HG03354 (cell line): Measurements from ENCODE around the gene TPP2.

Experiments
- ATAC-seq: cut with Tn5 transposase; IDR thresholded peaks from one replicate; pipeline ENCODE4 v1.9.1; 2021; ENCODE audit warnings: mild to moderate bottlenecking; ENCODE audit not compliant: unreplicated experiment, poor library complexity, severe bottlenecking

Gene TPP2

GRCh38 chr13:102648046-102648445 lies 51.3 kb downstream of the TPP2 start:
- ATAC-seq = no peak

- no peak for ATAC-seq
These were observed 53.7 kb downstream of the TPP2 start for GRCh38 chr13:102650444-102650843.

GRCh38 chr13:102651392-102651791 lies 54.6 kb downstream of the TPP2 start:
- no peak for ATAC-seq

DNA sequence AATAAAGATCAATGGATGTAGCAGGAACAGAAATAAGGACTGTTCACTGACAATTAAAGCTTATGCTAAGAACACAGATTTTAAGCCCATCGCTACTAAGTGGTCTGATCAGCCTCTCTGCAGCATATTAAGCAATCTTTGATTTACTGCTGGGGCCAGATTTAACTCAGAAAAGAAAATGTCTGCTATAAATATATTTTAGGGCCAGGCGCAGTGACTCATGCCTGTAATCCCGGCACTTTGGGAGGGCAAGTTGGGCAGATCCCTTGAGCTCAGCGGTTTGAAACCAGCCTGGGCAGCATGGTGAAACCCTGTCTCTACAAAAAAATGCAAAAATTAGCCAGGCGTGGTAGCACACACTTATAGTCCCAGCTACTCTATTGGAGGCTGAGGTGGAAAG lies 55.1 kb downstream of the TPP2 start:
- no peak for ATAC-seq

- no peak for ATAC-seq
These were observed 58.0 kb downstream of the TPP2 start for GRCh38 chr13:102654756-102655155.

- no peak for ATAC-seq
These were observed 60.8 kb downstream of the TPP2 start for GRCh38 chr13:102657630-102658029.

DNA sequence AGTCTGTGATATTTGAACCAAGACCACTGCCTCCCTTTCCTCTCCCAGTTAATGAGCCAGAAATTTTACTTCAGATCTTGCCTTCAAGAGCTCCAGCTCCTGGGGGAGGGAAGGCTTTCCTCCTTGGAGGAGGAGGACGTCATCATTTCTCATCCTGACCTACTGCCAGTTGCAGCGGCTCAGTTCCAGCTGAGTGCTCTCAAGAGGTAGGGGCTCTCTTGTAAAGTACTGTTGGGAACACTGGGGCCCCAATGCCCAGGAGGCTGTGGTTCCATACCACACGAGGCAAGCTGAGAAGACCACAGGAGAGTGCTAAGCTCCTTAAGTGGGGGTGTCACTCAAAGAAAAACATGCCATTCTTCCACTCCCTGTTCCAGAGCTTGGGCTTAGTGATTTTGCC lies 61.9 kb downstream of the TPP2 start:
- no peak for ATAC-seq

- ATAC-seq = no peak
These were observed 62.5 kb downstream of the TPP2 start for GRCh38 chr13:102659168-102659713.

DNA sequence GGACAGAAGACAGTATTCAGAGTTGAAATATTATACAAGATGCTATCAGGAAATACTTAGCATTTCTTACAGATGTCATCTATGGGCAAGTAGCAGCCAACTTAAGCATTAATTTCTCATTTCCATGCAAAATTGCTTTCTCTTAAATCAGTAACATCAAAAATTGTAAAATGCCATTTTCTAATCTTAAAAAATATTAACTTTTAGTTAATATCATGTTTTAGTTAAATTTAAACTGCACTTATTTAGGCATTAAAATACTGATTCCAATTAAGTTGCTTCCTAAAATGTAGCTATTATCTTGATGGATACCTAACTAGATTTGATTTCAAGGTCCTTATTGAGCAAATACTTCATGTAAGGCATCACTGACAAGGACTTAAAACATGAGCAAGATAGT lies 70.2 kb downstream of the TPP2 start:
- no peak for ATAC-seq

GRCh38 chr13:102667911-102668310 lies 71.1 kb downstream of the TPP2 start:
- ATAC-seq = no peak

DNA sequence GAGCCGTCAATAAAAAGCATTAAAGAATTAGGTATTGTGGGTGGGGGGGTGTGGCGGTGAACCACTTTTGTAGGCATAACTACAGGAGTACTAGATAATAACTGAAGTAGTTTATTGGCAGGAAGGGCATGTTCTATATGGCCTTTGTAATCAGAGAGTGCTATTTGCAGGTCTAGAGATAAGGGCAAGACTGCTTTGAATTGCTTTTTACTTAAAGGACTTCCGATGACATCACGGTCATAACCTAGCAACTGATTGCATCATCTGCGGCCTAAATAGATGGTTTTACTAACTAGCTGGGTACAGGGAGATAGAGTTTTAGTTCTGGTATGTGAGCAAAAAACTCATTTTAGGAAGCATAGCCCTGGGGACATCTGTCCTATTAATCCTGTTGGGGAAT lies 73.3 kb downstream of the TPP2 start:
- no peak for ATAC-seq

GRCh38 chr13:102675115-102675514 lies 78.3 kb downstream of the TPP2 start:
- ATAC-seq = no peak

DNA sequence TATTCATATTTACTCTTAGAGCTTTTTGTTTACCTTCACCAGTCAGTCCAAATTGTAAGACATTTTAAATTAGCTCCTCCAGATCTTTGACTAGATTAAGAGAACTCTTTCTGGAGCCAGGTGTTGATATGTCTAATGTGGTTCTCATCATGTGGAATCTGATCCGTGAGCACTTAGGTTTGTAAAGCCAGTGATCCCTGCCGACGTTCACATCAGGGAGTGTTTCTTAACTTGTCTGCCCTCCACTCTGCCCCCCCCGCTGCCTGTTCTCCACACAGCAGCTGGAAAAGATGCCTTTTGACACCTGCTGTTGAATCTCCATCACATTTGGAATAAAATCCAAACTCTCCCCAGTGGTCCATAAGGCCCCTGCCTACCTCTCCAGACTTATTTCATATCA lies 80.3 kb downstream of the TPP2 start:
- ATAC-seq = no peak

GRCh38 chr13:102678339-102679107 lies 81.7 kb downstream of the TPP2 start:
- no peak for ATAC-seq

DNA sequence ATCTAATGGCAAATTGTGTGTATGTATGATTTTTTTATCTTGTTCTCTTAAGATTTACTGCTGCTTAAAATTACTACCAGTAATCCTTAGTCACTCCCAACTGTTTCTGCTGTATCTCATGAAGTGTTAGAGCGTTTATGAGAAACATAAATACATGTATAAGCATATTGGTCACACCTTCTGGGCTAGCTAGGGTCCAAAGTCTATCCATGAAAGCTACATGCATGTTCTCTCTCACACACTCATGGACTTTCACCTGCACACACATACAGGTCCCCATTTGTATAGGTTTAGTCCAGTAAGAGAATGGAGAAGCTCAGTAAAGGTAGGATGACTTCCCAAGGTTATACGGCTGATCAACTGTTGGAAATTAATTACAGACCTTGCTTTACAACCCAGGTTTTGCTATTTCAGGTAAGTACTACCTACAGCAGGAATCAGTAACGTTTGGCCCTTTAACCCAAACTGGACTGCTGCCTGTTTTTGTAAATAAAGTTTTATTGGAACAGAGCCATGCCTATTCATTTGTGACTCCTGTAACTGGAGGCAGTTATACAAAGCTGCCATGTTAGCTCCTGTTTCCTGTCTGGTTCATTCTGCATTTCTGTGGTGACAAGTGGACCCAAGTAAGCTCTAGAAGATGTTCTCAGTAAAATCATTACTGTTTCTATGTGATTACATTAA lies 82.8 kb downstream of the TPP2 start:
- ATAC-seq = no peak

- ATAC-seq = no peak
These were observed 83.4 kb downstream of the TPP2 start for GRCh38 chr13:102680133-102680717.

DNA sequence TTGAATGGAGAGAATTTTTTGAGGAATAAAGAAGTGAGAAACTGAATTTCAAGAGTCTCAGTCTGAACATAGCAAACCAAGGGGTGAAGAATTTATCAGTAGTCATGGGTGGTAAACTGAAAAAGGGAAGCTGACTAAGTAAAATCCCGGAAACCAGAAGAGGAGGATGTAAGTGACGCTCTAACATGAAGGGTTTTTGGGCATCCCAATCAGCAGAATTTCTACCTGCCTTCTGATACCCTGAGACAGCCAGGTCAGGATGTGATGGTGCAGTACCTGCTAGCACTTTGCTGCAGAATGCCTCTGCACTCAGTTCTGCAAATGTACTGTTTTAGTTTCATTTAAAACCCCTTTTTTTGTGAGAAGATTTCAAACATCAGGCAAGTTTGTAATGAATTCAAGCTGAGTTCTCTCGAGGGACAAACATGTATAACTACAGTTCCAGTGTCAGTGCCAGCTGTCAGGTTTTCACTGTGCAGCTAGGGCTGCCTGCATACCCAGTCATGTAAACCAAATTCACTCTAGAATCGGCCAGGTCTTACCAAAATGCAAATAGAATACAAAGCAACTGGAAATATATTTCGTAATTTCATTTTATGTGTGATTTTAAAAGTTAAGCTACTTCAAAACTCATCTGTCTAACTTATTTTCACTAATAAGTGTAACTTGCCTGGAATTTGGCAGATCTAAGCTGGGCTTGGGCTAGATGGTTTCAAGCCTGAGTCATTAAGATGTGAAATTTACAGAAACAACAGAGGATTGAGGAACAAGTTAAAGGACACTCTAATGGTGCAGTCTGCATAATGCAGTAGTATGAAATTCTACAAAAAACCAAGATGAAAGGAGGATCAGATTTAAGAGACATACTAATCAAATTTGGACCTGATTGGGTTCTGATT lies 84.3 kb downstream of the TPP2 start:
- ATAC-seq = no peak

GRCh38 chr13:102682211-102682610 lies 85.4 kb downstream of the TPP2 start:
- no peak for ATAC-seq

DNA sequence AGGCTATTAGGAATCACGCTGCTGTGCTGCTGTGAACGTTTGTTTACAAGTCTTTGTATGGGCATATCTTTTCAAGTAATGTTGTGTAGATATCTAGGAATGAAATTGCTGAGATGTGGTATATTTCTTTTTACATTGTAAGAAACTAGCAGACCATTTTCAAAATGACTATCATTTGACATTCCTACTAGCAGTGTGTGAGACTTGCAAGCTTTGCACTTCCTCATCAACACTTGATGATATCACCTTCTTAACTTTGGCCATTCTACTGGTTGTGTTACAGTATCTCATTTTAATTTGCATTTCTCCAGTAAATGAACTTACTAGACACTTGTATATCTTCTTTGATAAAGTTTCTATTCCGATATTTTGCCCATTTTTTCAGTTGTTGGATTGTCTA lies 85.9 kb downstream of the TPP2 start:
- no peak for ATAC-seq

GRCh38 chr13:102683637-102684036 lies 86.9 kb downstream of the TPP2 start:
- ATAC-seq = no peak
